GM19240 (cell line): ENCODE results near the gene RNASE2.
"Not testable (repeated sequence)": the region's sequence is repeated elsewhere in the genome, so short reads cannot be mapped to it uniquely, and the experiment has no call there.

Experiments
- DNase-seq: peaks from one replicate; pipeline ENCODE4 v3.0.0; 2011; ENCODE audit warnings: low spot score; ENCODE audit not compliant: insufficient read length

RNASE2 gene

DNA sequence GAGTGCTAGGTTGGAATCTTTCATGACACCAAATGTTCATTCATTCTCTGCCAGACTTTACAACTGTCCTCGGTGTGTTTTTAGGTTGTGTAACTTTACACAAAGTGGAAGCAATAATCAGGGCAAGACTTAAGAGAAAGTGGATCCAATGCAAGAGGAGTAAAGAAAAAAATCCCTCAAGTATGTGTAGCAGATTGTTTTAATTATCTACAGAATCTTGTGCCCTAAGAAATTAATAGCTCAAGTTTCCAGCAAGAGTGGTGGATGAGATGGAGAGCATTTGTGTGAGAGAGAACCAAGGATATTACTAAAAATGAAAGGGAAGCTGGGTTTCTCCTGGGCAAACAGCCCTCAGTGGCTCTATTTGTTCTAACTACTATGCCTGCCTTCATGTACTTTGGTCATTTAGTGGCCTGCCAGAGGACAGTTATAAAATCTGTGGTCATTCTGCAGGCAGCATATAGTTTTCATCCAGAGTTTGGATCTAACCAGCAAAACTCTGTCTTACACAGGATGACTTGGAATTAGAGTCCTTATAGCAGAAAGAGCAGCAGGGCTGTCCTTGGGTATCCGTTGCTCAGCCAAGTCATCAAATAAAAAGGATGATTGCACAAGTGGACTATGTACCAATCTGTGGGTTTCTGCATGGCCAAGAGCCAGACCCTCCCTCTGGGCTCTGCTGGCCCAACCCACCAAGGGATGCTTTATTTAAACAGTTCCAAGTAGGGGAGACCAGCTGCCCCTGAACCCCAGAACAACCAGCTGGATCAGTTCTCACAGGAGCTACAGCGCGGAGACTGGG, at the start of gene RNASE2:
Gene RNASE2, plus strand, starts transcription at position 752 of the 802 bp plus-strand sequence. CDS start 285 bp downstream, outside the sequence.
- DNase-seq: not testable (repeated sequence)

DNA sequence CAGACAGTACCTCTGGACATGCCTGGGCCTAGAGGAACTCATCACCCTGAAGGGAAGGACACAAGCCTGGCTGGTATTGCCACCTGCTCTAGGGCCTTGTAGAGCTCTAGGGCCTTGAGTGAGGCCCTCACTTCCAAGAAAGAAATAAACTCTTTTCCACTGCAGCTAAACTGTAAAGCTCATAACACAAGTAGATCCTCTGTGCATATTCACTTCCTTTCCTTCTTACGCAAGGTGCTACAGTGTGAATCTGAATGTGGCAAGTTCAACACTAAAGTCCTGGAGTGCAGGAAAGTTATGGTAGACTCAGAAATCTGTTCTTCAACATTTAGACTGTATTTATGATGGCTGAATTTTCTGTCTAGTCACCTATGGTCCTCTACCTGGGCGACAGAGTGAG, 49.6 kb upstream of the RNASE2 start:
- DNase-seq: no peak

GRCh38 chr14:20907214-20907613, 48.1 kb upstream of the RNASE2 start:
- DNase-seq: no peak

DNA sequence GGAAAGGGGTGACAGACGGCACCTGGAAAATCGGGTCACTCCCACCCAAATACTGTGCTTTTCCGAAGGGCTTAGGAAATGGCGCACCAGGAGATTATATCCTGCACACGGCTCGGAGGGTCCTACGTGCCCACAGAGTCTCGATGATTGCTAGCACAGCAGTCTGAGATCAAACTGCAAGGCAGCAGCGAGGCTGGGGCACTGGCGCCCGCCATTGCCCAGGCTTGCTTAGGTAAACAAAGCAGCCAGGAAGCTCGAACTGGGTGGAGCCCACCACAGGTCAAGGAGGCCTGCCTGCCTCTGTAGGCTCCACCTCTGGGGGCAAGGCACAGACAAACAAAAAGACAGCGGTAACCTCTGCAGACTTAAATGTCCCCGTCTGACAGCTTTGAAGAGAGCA, 44.5 kb upstream of the RNASE2 start:
- DNase-seq: not testable (repeated sequence)

- not testable (repeated sequence) for DNase-seq
These were observed 36.1 kb upstream of the RNASE2 start for GRCh38 chr14:20919038-20919756.

DNA sequence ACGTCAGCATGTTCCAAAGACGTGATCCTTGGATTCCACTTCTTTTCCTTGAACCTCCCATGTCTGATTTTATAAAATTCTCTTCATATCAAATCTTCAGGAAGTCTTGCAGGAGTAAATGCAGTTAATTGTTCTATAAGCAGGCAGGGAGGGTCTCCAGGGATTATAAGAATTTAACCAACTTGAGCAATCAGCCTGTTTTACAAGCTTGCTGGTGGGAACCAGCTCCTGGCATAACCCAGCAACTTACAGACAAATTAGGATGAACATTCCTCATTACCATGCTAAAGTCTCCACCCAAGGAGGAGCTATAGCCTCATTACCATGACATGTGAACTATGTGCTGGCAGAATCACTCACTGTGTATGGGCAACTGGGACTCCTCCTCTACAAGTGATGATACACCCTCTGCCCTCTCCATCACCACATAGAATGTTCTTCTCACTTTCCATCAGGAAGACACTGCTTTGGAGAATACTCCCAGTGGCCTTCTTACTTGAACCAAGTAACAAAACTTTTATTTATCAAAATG, 31.5 kb upstream of the RNASE2 start:
- not testable (repeated sequence) for DNase-seq

GRCh38 chr14:20934148-20934762, 21.0 kb upstream of the RNASE2 start:
- DNase-seq: no peak

DNA sequence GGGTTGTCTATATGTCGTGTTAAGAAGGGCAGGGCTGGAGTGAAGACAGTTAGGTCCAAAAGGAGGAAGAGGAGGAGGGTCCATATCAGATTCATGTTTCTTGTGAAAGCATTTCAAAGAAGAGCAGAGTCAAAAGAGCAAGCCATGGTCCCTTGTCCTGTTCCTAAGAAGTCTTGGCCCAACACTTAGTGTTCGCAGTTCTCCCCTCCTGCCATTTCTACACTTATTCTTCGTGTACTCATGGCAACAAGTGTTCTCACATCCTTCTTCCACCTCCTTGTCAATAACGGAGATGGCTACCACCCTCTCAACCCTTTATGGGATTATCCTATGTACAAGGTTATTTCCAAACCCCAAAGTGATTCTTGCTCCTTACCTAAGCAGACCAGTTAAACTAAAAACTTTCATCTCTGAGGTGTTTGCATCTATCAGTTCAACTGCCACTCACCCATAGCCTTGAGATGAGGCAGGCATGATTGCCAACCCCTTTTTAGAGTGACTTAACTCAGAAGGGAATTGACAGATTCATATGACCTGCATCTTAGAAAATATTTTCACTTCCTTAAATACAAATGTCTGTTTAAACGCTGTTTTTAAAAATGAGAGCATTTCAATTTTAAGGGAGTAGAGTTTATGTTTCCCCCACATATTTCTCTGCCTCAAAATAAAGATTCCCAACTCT, 19.8 kb upstream of the RNASE2 start:
- no peak for DNase-seq

- not testable (repeated sequence) for DNase-seq
These were observed 10.1 kb upstream of the RNASE2 start for GRCh38 chr14:20945146-20945545.

GRCh38 chr14:20946707-20947106, 8.6 kb upstream of the RNASE2 start:
- DNase-seq: not testable (repeated sequence)

DNA sequence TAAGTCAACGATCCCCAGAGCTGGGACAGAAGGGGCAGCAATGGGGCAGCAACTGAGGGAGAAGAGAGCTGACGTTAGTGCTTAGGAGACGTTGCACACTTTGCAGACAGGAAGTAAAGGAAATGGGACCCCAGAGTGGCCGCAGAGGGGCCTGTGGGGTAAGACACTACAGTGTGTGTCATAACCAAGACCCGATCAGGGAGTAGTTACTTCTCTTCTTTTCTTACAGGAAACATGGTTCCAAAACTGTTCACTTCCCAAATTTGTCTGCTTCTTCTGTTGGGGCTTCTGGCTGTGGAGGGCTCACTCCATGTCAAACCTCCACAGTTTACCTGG, 219 bp downstream of the RNASE2 start:
- DNase-seq: not testable (repeated sequence)

GRCh38 chr14:20956376-20956976, 1.2 kb downstream of the RNASE2 start:
- DNase-seq: no peak

DNA sequence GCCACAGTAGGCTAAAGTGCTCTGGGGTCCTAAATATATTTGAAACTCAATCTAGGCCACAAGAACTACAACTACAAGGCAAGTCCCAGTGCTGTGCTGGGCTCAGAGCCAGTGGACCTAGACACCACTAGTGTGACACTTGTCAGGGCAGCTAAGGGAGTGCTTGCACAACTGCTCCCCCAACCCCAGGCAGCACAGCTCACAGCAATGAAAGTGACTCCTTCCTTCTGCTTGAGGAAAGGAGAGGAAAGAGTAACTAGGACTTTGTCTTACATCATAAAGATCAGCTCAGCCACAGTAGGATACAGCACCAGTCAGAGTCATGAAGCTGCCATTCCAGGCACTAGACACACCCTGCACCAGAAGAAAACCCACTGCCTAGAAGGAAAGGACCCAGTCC, 3.7 kb downstream of the RNASE2 start:
- not testable (repeated sequence) for DNase-seq

- DNase-seq: no peak
These were observed 14.0 kb downstream of the RNASE2 start for GRCh38 chr14:20969336-20969735.

- DNase-seq: no peak
These were observed 15.3 kb downstream of the RNASE2 start for GRCh38 chr14:20970647-20970982.

- DNase-seq: peak; percentile 76
These were observed 15.9 kb downstream of the RNASE2 start for GRCh38 chr14:20970983-20971704.

DNA sequence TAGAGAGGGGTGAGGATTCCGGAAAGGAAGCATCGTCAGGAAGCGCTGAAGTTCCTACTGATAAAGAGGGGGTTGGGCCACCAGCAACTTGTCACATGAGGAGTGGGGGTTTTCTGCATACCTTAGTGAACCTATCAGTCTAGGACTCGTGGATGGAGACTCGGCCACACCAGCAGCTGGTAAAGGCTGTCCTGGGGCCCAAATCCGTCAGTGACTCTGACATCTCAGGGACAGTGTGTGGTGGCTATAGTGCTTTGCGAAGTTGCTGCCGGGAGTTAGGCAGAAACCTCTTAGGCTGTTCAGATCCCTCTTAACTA, 16.4 kb downstream of the RNASE2 start:
- no peak for DNase-seq

DNA sequence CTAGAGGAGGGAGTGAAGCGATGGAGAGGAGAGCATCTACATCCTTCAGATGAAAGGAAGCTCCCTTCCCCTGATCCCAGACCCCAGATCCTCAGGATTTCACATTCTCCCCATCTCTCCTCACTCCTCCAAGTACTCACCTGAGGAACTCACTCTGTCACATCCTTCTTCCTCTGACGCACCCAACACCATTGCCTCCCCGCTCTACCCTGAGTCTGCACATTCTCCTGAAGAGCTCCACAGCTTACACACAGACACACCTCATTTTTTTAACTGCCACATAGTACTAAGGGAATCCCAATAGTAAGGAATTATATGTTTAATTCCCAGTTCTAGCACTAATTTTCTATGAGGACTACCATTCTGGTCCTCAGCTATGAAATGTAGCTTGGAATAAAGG, 18.2 kb downstream of the RNASE2 start:
- no peak for DNase-seq

GRCh38 chr14:20976291-20976690, 21.0 kb downstream of the RNASE2 start:
- DNase-seq: no peak

DNA sequence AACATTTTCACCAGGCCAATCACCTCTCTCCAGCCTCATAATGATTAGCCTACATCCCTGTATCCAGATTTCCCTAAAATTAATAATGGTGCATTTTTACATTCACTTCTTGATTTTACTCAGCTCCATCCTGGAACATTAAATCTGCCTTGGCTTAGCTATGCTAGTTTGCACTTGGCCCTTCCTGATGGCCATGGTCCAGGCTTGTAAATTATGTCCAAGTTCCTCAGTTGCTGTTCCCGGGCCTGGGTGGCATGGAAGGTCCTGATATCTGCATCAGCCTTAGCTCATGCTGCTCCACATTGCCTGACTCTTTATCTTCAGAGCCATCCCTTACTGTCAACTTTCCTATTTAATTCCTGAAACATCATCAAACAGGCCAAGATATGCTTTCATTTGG, 23.4 kb downstream of the RNASE2 start:
- no peak for DNase-seq

DNA sequence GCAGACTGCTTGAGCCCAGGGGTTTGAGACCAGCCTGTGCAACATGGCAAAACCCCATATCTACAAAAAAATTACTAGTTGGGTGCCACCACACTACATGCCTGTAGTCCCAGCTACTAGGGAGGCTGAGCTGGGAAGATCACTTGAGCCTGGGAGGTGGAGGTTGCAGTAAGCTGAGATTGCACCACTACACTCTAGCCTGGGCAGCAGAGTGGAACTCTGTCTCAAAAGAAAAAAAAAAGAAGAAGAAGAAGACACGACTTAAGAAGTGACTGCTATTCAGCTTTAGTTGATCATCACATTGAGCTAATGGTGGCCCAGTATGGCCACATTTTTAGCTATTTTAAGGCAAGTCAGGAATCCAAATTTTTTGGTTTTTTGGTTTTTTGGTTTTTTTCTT, 25.6 kb downstream of the RNASE2 start:
- DNase-seq: no peak
